ENCODE measurements around the gene ISCU.
A peak's percentile ranks its signal among the peaks of the same experiment; 100 is the strongest.
"Not testable (repeated sequence)": the region's sequence is repeated elsewhere in the genome, so short reads cannot be mapped to it uniquely, and the experiment has no call there.

The ISCU gene

DNA sequence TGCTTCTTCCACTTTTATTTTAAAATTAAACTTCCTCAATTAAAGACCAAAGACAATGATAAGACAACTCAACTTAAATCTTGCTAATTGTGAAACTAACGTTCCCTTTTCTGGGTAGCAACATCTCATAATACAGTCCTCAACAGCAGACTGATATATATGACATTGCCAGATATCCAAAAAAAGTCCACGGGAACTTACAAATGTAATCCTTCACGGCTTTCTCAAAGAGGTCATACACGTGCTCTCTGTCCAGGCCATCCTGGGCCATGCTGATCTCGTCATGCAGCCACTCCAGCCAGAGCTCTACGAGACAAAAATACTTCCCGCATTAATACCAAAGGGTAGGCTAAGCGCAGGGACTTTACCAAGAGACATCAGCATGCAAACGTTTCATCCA lies 14.7 kb upstream of the ISCU start:
- DNase-seq (ENCODE audit: low read depth), result no peak
- no peak overlapping the region for H3K4me3 ChIP-seq (ENCODE audit: low read length)
- TF ChIP-seq, protein P1, sequence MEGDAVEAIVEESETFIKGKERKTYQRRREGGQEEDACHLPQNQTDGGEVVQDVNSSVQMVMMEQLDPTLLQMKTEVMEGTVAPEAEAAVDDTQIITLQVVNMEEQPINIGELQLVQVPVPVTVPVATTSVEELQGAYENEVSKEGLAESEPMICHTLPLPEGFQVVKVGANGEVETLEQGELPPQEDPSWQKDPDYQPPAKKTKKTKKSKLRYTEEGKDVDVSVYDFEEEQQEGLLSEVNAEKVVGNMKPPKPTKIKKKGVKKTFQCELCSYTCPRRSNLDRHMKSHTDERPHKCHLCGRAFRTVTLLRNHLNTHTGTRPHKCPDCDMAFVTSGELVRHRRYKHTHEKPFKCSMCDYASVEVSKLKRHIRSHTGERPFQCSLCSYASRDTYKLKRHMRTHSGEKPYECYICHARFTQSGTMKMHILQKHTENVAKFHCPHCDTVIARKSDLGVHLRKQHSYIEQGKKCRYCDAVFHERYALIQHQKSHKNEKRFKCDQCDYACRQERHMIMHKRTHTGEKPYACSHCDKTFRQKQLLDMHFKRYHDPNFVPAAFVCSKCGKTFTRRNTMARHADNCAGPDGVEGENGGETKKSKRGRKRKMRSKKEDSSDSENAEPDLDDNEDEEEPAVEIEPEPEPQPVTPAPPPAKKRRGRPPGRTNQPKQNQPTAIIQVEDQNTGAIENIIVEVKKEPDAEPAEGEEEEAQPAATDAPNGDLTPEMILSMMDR (conservative IDR thresholded peaks at IDR 0.05; ENCODE audit: low read length), result no peak

DNA sequence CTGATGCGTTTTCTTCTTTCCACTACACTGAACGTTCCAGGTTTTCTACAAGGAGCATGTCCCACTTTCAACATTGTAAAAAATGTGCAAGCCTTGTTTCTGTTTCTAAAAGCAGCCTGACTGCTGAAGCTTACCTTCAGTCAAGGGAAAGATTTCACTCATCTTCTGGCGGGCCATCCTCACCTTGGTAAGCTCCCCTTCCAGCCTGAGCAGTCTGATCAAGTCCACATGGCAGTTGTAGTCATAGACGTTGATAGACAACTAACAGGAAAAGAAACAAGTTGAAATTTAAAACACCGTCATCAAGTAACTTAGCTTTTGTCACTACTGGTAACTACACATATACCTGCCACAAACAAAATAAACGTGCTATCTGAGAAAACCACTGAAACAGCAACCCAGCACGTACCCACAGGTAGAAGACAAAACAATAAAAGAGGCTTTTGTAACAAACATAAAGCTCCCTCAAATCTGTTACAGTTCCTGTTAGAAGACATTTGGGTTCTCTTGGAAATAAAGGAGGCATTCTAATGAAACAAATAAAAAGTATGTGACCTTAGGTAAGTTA lies 13.4 kb upstream of the ISCU start:
- no peak for DNase-seq (ENCODE audit: low read depth)
- TF ChIP-seq, protein P1 (conservative IDR thresholded peaks at IDR 0.05; ENCODE audit: low read length), result no peak
- no peak overlapping the region for H3K4me3 ChIP-seq (ENCODE audit: low read length)

DNA sequence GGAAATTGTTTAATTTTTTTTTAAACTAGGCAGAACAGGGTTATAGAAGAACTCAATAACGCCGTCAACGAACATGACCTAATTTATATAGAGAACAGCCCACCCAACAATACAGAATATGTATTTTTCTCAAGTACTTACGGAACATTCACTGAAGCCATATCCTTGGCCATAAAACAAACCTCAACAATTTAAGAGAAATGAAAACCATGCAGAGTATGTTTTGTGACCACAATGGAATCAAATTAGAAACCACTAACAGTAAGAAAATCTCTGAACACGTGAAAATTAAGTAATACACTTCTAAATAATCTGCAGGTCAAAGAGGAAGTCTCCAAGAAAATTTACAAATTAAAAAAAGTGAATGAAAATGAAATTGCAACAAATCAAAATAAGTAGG lies 10.9 kb upstream of the ISCU start:
- no peak overlapping the region for H3K4me3 ChIP-seq (ENCODE audit: low read length)
- peak; percentile 86 for DNase-seq (ENCODE audit: low read depth)
- TF ChIP-seq, protein P1 (conservative IDR thresholded peaks at IDR 0.05; ENCODE audit: low read length), result no peak

DNA sequence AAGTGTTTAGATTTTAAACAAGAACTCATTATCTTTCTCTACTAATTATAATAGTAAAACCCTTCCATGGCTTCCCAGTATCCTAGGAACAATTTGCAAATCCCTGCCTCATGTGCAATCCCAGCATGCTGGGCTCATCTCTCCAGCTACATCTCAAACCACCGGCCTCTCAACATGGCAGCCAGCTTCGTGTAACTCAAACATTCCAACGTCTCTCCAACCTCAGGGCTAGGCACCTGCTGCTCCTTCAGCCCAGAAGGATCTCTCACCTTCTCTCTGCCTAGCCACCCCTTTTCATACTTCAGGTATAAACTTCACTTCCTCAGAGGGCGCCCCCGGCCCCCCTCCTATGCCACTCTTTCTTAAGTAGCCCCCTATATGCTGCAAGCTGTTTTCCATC lies 8.6 kb upstream of the ISCU start:
- H3K4me3 ChIP-seq (ENCODE audit: low read length), result no peak overlapping the region
- TF ChIP-seq, protein P1 (conservative IDR thresholded peaks at IDR 0.05; ENCODE audit: low read length), result no peak
- no peak for DNase-seq (ENCODE audit: low read depth)

DNA sequence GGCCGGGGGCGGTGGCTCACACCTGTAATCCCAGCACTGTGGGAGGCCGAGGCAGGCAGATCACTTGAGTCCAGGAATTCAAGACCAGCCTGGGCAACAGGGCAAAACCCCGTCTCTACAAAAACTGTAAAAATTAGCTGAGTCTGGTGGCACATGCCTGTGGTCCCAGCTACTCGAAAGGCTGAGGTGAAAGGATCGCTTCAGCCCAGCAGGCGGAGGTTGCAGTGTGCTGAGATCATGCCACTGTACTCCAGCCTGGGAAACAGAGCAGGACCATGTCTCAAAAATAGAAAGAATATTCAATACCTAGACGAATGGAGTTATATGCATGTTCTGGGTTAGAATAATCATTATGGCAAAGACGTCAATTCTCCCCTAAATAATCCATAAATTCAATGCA lies 7.0 kb upstream of the ISCU start:
- DNase-seq (ENCODE audit: low read depth); H3K4me3 ChIP-seq (ENCODE audit: low read length): not testable (repeated sequence)

DNA sequence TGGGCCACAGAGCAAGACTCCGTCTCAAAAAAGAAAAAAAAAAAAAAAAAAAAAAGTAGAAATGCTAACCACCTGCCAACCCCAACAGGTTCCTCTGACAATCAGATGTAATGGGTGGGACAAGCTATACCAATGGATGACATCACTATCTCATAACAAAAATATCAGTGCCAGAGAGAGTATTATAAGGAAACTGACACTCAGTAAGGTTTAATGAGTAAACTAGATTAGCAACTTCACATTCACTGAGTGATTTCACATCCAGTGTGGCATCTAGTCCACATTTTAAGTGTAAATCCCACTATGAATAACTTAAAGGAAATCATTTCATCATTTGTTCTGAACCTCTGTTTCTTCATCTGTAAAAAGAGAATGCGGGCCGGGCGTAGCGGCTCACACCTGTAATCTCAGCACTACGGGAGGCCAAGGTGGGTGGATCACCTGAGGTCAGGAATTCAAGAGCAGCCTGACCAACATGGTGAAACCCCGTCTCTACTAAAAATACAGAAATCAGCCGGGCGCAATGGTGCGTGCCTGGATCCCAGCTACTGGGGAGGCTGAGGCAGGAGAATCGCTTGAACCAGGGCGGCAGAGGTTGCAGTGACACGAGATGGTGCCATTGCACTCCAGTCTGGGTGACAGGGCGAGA lies 3.3 kb upstream of the ISCU start:
- TF ChIP-seq, protein P1 (conservative IDR thresholded peaks at IDR 0.05; ENCODE audit: low read length), result no peak
- H3K4me3 ChIP-seq (ENCODE audit: low read length), result no peak overlapping the region; the same call in 1 of the 2 replicates
- DNase-seq (ENCODE audit: low read depth), result no peak

DNA sequence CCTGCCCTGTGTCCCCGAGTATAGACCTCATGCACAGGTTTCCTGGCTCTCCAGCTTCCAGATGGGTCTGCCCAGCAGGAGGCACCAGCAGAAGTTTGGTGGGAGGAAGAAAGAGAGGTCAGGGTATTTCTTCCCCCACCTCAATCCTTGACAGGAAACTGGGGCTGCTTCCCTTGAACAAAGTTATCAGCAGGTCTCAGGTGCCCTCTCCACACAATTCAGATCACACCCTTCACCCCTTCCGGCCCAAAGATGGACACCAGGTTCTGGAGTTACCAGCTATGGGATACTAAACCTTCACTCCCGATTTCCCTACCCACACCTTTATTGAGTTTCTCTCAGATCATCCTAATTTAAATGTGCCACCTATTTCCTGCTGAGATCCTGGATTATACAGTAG lies 2.6 kb upstream of the ISCU start:
- peak overlapping the region; percentile 100 for H3K4me3 ChIP-seq (ENCODE audit: low read length)
- DNase-seq (ENCODE audit: low read depth), result no peak
- TF ChIP-seq, protein P1 (conservative IDR thresholded peaks at IDR 0.05; ENCODE audit: low read length), result no peak; the same call in 1 of the 2 replicates

Measured in AG10803 (cell line).